H54 (cell line): Measurements from ENCODE around the gene ROR2.
"Not testable (repeated sequence)": the region's sequence is repeated elsewhere in the genome, so short reads cannot be mapped to it uniquely, and the experiment has no call there.

Experiments
- DNase-seq: peaks from one replicate; pipeline ENCODE4 v3.0.0; 2011; ENCODE audit warnings: low spot score, mixed read lengths; ENCODE audit not compliant: insufficient read length
- FAIRE-seq: peaks from 3 replicates; lab custom pipeline; 2011; peaks lifted over from hg19 to GRCh38; lab: Jason Lieb, UNC
- POLR2A ChIP-seq: IDR thresholded peaks from 2 replicates; pipeline ENCODE4 v1.6.1; 2011; ENCODE audit warnings: low read depth, mild to moderate bottlenecking, low read length

The ROR2 gene

DNA sequence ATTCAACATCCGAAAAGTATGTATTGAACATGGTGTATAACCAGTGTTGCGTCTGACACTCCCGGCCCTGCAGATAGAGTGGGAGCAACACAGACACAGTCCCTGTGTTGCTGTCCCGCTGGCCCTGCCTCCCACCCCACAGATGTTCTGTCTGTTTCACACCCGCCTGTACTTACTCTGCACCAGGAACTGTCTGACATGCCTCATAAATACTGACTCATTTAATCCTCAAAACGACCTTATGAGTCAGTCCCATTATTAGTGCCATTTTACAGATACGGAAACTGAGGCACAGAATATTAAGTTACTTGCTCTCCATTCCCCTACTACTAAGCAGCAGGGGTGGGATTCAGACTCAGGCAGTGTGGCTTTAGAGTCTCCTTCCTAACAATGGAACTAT, 416.6 kb downstream of the ROR2 start:
- TF ChIP-seq POLR2A, result no peak
- DNase-seq (no peak), FAIRE-seq (no peak)

GRCh38 chr9:91532325-91532724, 417.7 kb downstream of the ROR2 start:
- no peak for TF ChIP-seq POLR2A
- FAIRE-seq (no peak), DNase-seq (no peak)

DNA sequence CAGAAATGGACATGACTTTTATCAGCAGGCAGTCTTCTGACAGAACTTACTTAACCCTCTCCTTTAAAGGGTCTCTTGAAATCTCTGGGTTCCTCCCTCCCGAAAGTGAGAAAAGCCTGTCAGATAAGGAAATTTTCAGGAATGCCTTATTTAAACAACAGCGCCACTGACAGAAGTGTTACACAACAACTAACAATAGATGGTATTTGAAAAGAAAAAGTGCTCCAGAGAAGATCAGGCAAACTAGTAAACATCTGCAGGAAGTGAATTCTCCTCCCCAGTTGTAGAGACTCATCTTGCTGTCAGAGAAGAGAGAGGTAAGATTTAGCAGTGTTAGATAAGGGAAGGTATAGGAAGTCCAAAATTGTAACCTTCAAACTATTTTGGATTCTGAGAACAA, 419.2 kb downstream of the ROR2 start:
- no peak for FAIRE-seq
- DNase-seq, result no peak
- no peak for TF ChIP-seq POLR2A

- DNase-seq, result no peak
- FAIRE-seq, result peak; percentile 48
- TF ChIP-seq POLR2A, result no peak
These were observed 427.5 kb downstream of the ROR2 start for GRCh38 chr9:91522481-91522880.

GRCh38 chr9:91519520-91520277, 430.3 kb downstream of the ROR2 start:
- no peak for FAIRE-seq

GRCh38 chr9:91518462-91518861, 431.6 kb downstream of the ROR2 start:
- DNase-seq (no peak), FAIRE-seq (no peak)
- no peak for TF ChIP-seq POLR2A

More at GRCh38 chr9:91519520-91520277, 430.3 kb downstream of the ROR2 start:
- no peak for TF ChIP-seq POLR2A
- no peak for DNase-seq

GRCh38 chr9:91517801-91518200, 432.2 kb downstream of the ROR2 start:
- no peak for FAIRE-seq
- no peak for TF ChIP-seq POLR2A
- no peak for DNase-seq

DNA sequence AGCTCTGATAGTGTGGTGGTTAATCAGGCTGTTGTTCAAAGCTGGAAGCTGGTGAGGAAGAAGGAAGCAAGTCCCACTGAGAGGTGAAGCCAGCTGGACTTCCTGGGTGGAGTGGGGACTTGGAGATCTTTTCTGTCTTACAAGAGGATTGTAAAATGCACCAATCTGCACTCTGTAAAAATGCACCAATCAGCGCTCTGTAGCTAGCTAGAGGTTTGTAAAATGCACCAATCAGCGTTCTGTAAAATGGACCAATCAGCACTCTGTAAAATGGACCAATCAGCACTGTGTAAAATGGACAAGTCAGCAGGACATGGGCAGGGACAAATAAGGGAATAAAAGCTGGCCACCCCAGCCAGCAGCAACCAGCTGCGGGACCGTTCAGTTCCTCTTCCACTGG, 432.7 kb downstream of the ROR2 start:
- DNase-seq, FAIRE-seq: not testable (repeated sequence)

- no peak for TF ChIP-seq POLR2A
- no peak for FAIRE-seq
- no peak for DNase-seq
These were observed 433.3 kb downstream of the ROR2 start for GRCh38 chr9:91516777-91517176.

GRCh38 chr9:91516081-91516480, 433.9 kb downstream of the ROR2 start:
- TF ChIP-seq POLR2A, result no peak
- FAIRE-seq (no peak), DNase-seq (no peak)

DNA sequence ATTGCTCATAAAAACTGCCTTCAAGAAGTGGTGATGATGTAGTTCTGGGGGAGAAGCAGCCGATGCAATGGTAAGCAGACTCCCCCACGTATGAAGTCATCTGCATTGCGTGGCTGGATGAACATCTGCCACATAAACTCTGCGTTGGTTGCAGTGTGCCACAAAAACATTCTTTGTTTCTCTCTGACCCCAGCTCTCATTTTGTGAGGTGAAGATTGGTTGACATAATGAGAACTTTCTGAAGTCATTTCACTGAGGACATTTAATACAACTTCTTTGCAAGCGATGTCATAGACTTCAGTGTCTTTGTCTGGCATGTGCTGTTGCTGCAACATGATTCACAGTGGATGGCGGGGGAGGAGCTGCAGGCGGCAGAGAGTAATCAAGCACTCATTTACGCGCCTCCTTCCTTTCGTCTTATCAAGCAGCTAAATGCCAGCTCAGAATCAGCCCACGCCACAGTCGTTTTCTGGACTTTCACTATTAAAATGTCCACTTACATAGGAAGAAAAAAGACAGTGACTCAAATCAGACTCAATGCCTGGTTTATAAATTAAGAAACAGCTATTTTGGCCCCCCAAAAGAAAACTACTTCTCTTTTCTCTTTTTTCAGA, 434.8 kb downstream of the ROR2 start:
- TF ChIP-seq POLR2A, result no peak
- DNase-seq (peak; percentile 49), FAIRE-seq (peak; percentile 80)
